ENCODE results near the gene KIRREL3.

The KIRREL3 gene

GRCh38 chr11:126716456-126717083, 284.0 kb downstream of the KIRREL3 start:
- Histone ChIP-seq H3K27ac (ENCODE audit: low read depth in 2 of 2, low read length in 2 of 2) (no peak overlapping the region), H3K9me3 (ENCODE audit: control insufficient read depth in 2 of 2, low read length in 2 of 2) (no peaks in the 10 kb centered on the region), H3K9ac (ENCODE audit: low read depth in 1 of 2, low read length in 2 of 2) (no peak overlapping the region), H3K4me3 (ENCODE audit: low read length in 2 of 2) (no peak overlapping the region), H3K36me3 (ENCODE audit: control insufficient read depth in 2 of 2, insufficient read depth in 2 of 2, low read length in 2 of 2) (no peaks in the 10 kb centered on the region), H3K4me1 (ENCODE audit: control insufficient read depth in 2 of 2, insufficient read depth in 2 of 2, low read length in 2 of 2) (no peaks in the 10 kb centered on the region), H3K27me3 (ENCODE audit: control insufficient read depth in 2 of 2, insufficient read depth in 2 of 2, low read length in 2 of 2) (peaks cover 2 to 3% of the 10 kb centered on the region in 2 donors)

DNA sequence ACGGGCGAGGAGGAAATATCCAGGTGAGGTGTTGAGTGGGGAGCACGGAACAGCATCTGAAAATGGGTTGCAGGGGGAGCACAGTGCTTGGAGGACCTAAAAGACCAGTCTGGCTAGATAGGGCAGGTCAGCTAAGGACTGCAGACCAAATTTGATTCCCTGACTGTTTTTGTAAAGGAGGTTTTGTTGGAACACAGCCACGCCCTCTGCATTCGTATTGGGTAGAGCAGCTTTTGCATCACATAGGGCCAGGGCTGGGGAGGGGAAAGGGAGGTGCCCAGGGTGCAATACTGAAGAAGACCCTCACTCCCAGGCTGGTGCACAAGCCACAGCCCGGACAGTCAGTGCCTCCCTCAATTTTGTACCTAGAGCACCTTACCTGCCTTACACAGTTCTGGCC, 286.8 kb downstream of the KIRREL3 start:
- Histone ChIP-seq H3K9ac (ENCODE audit: low read depth in 1 of 2, low read length in 2 of 2) (no peak overlapping the region), H3K27ac (ENCODE audit: low read depth in 2 of 2, low read length in 2 of 2) (no peak overlapping the region), H3K4me1 (ENCODE audit: control insufficient read depth in 2 of 2, insufficient read depth in 2 of 2, low read length in 2 of 2) (no peaks in the 10 kb centered on the region), H3K36me3 (ENCODE audit: control insufficient read depth in 2 of 2, insufficient read depth in 2 of 2, low read length in 2 of 2) (no peaks in the 10 kb centered on the region), H3K4me3 (ENCODE audit: low read length in 2 of 2) (no peak overlapping the region), H3K27me3 (ENCODE audit: control insufficient read depth in 2 of 2, insufficient read depth in 2 of 2, low read length in 2 of 2) (peaks cover 2 to 3% of the 10 kb centered on the region in 2 donors), H3K9me3 (ENCODE audit: control insufficient read depth in 2 of 2, low read length in 2 of 2) (no peaks in the 10 kb centered on the region)

DNA sequence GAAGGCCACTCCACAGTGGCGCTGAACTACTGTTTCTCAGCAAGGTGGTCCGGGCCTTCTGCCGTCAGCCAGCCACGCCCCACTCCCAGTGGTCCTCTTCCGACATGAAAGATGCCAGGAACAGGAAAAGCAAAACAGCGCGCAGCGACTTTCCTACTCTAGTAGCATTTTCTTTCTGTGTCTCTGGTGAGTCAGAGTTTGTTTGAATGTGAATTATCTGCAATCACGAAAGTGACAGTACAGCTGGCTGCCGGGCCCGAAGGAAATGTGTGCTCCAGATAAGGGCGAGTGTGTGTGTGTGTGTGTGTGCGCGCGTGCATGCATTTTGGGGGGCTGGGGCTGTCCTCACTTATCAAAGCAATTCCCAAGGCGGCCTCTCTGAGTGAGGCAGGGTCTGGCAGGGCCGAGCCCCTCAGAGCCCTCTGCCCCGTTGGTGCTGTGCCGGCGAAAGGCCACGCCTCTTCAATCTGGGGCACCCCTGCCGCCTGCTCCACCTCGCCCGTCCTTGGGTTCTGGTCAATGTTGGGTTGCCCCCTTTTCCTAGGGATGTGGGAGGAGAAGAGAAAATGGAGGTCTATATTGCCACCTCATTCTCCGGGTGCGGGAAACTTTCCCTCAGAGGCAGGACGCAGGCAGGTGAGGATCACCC, 288.5 kb downstream of the KIRREL3 start:
- H3K4me3 ChIP-seq (ENCODE audit: low read length in 2 of 2), result no peak overlapping the region
- H3K27ac ChIP-seq (ENCODE audit: low read depth in 2 of 2, low read length in 2 of 2), result no peak overlapping the region
- H3K9ac ChIP-seq (ENCODE audit: low read depth in 1 of 2, low read length in 2 of 2), result no peak overlapping the region
- H3K27me3 ChIP-seq (ENCODE audit: control insufficient read depth in 2 of 2, insufficient read depth in 2 of 2, low read length in 2 of 2), result peaks cover 0 to 2% of the 10 kb centered on the region in 2 donors
- no peaks in the 10 kb centered on the region for H3K9me3 ChIP-seq (ENCODE audit: control insufficient read depth in 2 of 2, low read length in 2 of 2)
- H3K4me1 ChIP-seq (ENCODE audit: control insufficient read depth in 2 of 2, insufficient read depth in 2 of 2, low read length in 2 of 2), result no peaks in the 10 kb centered on the region
- no peaks in the 10 kb centered on the region for H3K36me3 ChIP-seq (ENCODE audit: control insufficient read depth in 2 of 2, insufficient read depth in 2 of 2, low read length in 2 of 2)

DNA sequence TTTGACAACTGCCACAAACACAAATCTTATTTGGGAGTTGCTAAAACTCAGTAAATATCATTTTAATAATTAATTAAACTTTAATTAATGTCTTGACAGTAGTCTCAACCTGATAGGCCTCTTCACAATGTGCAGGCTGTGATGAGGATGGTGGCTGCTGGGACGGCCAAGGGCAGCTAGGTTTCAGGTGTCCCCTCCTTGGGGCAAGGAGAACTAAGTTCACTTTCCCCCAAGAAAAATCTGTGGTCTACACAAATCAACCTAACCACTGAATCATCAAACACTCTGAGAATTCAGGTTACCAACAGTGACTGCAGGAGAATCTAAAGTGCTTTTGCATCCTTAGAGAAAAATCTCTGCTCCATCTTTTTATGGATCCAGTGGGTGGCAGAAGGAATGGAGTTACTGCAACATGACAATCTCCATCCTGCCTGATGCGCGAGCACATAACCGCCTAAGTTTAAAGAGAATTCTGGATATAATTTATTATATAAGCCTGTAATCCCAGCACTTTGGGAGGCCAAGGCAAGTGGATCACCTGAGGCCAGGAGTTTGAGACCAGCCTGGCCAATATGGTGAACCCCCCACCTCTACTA, 289.7 kb downstream of the KIRREL3 start:
- Histone ChIP-seq H3K27me3 (ENCODE audit: control insufficient read depth in 2 of 2, insufficient read depth in 2 of 2, low read length in 2 of 2) (no peaks in the 10 kb centered on the region), H3K9me3 (ENCODE audit: control insufficient read depth in 2 of 2, low read length in 2 of 2) (no peaks in the 10 kb centered on the region), H3K4me3 (ENCODE audit: low read length in 2 of 2) (no peak overlapping the region), H3K36me3 (ENCODE audit: control insufficient read depth in 2 of 2, insufficient read depth in 2 of 2, low read length in 2 of 2) (no peaks in the 10 kb centered on the region), H3K9ac (ENCODE audit: low read depth in 1 of 2, low read length in 2 of 2) (no peak overlapping the region), H3K4me1 (ENCODE audit: control insufficient read depth in 2 of 2, insufficient read depth in 2 of 2, low read length in 2 of 2) (no peaks in the 10 kb centered on the region), H3K27ac (ENCODE audit: low read depth in 2 of 2, low read length in 2 of 2) (no peak overlapping the region)

GRCh38 chr11:126707498-126707897, 293.1 kb downstream of the KIRREL3 start:
- H3K9ac ChIP-seq (ENCODE audit: low read depth in 1 of 2, low read length in 2 of 2), result no peak overlapping the region
- no peaks in the 10 kb centered on the region for H3K4me1 ChIP-seq (ENCODE audit: control insufficient read depth in 2 of 2, insufficient read depth in 2 of 2, low read length in 2 of 2)
- H3K27me3 ChIP-seq (ENCODE audit: control insufficient read depth in 2 of 2, insufficient read depth in 2 of 2, low read length in 2 of 2), result no peaks in the 10 kb centered on the region
- no peaks in the 10 kb centered on the region for H3K9me3 ChIP-seq (ENCODE audit: control insufficient read depth in 2 of 2, low read length in 2 of 2)
- H3K27ac ChIP-seq (ENCODE audit: low read depth in 2 of 2, low read length in 2 of 2), result no peak overlapping the region
- no peaks in the 10 kb centered on the region for H3K36me3 ChIP-seq (ENCODE audit: control insufficient read depth in 2 of 2, insufficient read depth in 2 of 2, low read length in 2 of 2)
- no peak overlapping the region for H3K4me3 ChIP-seq (ENCODE audit: low read length in 2 of 2)

DNA sequence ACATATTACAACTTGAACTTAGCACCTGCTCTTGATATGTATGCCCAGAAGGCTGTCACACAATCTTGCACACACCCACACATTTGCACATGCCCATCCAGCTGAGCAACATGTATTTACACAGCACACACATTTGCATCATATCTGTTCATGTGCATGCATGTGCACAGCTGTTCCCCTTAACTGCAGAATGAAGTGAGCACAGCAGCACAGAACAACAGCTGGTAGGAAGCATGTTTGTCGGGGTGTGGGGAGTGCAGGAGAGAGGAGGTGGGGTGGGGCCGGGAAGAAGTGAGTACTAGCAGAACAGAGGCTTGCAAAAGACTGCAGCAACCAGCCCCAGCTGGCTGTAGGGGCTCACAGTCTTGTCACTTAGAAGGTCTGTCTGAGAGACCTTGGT, 296.5 kb downstream of the KIRREL3 start:
- no peaks in the 10 kb centered on the region for H3K36me3 ChIP-seq (ENCODE audit: control insufficient read depth in 2 of 2, insufficient read depth in 2 of 2, low read length in 2 of 2)

GRCh38 chr11:126703662-126704061, 296.9 kb downstream of the KIRREL3 start:
- Histone ChIP-seq H3K4me1 (ENCODE audit: control insufficient read depth in 2 of 2, insufficient read depth in 2 of 2, low read length in 2 of 2) (no peaks in the 10 kb centered on the region), H3K4me3 (ENCODE audit: low read length in 2 of 2) (no peak overlapping the region), H3K9ac (ENCODE audit: low read depth in 1 of 2, low read length in 2 of 2) (no peak overlapping the region), H3K9me3 (ENCODE audit: control insufficient read depth in 2 of 2, low read length in 2 of 2) (no peaks in the 10 kb centered on the region), H3K27ac (ENCODE audit: low read depth in 2 of 2, low read length in 2 of 2) (no peak overlapping the region), H3K27me3 (ENCODE audit: control insufficient read depth in 2 of 2, insufficient read depth in 2 of 2, low read length in 2 of 2) (no peaks in the 10 kb centered on the region), H3K36me3 (ENCODE audit: control insufficient read depth in 2 of 2, insufficient read depth in 2 of 2, low read length in 2 of 2) (no peaks in the 10 kb centered on the region)

More for the DNA sequence above, 296.5 kb downstream of the KIRREL3 start:
- no peaks in the 10 kb centered on the region for H3K27me3 ChIP-seq (ENCODE audit: control insufficient read depth in 2 of 2, insufficient read depth in 2 of 2, low read length in 2 of 2)
- H3K9me3 ChIP-seq (ENCODE audit: control insufficient read depth in 2 of 2, low read length in 2 of 2), result no peaks in the 10 kb centered on the region
- H3K4me1 ChIP-seq (ENCODE audit: control insufficient read depth in 2 of 2, insufficient read depth in 2 of 2, low read length in 2 of 2), result no peaks in the 10 kb centered on the region
- H3K27ac ChIP-seq (ENCODE audit: low read depth in 2 of 2, low read length in 2 of 2), result no peak overlapping the region
- H3K9ac ChIP-seq (ENCODE audit: low read depth in 1 of 2, low read length in 2 of 2), result no peak overlapping the region
- no peak overlapping the region for H3K4me3 ChIP-seq (ENCODE audit: low read length in 2 of 2)

DNA sequence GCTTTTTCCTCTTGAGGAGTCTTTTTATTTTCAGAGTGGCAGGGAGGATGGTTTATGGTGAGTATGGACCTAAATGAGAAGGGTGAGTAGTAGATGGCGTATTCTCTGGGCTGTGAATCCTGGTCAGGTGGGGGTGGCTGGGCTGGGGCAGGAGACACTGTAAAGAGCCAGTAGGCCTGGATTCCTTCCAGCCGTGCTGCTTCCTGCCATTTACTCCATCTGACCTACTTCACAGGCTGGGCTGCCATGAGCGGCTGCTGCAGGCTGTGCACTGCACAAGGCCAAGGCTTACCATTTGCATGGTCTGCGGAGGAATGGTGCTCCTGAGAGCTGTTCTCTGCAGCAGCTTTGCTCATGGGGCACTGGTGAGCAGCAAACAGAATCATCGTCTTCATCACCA, 297.6 kb downstream of the KIRREL3 start:
- Histone ChIP-seq H3K36me3 (ENCODE audit: control insufficient read depth in 2 of 2, insufficient read depth in 2 of 2, low read length in 2 of 2) (no peaks in the 10 kb centered on the region), H3K4me1 (ENCODE audit: control insufficient read depth in 2 of 2, insufficient read depth in 2 of 2, low read length in 2 of 2) (no peaks in the 10 kb centered on the region), H3K27ac (ENCODE audit: low read depth in 2 of 2, low read length in 2 of 2) (no peak overlapping the region), H3K27me3 (ENCODE audit: control insufficient read depth in 2 of 2, insufficient read depth in 2 of 2, low read length in 2 of 2) (no peaks in the 10 kb centered on the region), H3K9me3 (ENCODE audit: control insufficient read depth in 2 of 2, low read length in 2 of 2) (no peaks in the 10 kb centered on the region), H3K4me3 (ENCODE audit: low read length in 2 of 2) (no peak overlapping the region), H3K9ac (ENCODE audit: low read depth in 1 of 2, low read length in 2 of 2) (no peak overlapping the region)

DNA sequence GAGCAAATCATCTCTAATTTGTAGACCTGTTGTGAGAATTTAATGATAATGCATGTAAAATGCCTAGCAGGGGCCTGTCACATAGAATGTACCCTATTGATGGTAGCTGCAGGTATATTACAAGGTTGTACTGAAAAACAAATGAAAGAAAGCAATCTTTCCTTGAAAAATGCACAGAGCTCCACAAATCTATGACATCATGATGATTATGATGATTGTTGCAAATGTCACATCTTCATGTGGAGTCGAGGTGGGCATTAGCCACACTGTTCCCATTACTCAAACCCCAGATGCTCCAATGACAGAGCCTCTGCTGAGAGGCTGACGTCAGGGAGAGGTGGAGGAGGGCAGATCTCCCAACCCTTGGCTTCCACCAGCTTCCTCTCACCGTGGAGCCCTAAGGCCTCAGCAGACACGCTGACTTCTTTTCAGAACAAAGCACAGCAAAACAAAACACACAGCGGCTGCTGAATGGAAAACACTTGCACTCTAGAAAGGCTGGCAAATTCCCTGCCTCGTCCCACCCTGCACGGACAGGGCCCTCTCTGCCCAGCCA, 298.3 kb downstream of the KIRREL3 start:
- Histone ChIP-seq H3K27ac (ENCODE audit: low read depth in 2 of 2, low read length in 2 of 2) (no peak overlapping the region), H3K4me3 (ENCODE audit: low read length in 2 of 2) (no peak overlapping the region), H3K9ac (ENCODE audit: low read depth in 1 of 2, low read length in 2 of 2) (no peak overlapping the region), H3K4me1 (ENCODE audit: control insufficient read depth in 2 of 2, insufficient read depth in 2 of 2, low read length in 2 of 2) (no peaks in the 10 kb centered on the region), H3K27me3 (ENCODE audit: control insufficient read depth in 2 of 2, insufficient read depth in 2 of 2, low read length in 2 of 2) (no peaks in the 10 kb centered on the region), H3K36me3 (ENCODE audit: control insufficient read depth in 2 of 2, insufficient read depth in 2 of 2, low read length in 2 of 2) (no peaks in the 10 kb centered on the region), H3K9me3 (ENCODE audit: control insufficient read depth in 2 of 2, low read length in 2 of 2) (no peaks in the 10 kb centered on the region)

GRCh38 chr11:126701520-126701897, 299.1 kb downstream of the KIRREL3 start:
- Histone ChIP-seq H3K4me3 (ENCODE audit: low read length in 2 of 2) (no peak overlapping the region), H3K9ac (ENCODE audit: low read depth in 1 of 2, low read length in 2 of 2) (no peak overlapping the region), H3K36me3 (ENCODE audit: control insufficient read depth in 2 of 2, insufficient read depth in 2 of 2, low read length in 2 of 2) (no peaks in the 10 kb centered on the region), H3K9me3 (ENCODE audit: control insufficient read depth in 2 of 2, low read length in 2 of 2) (no peaks in the 10 kb centered on the region), H3K4me1 (ENCODE audit: control insufficient read depth in 2 of 2, insufficient read depth in 2 of 2, low read length in 2 of 2) (no peaks in the 10 kb centered on the region), H3K27ac (ENCODE audit: low read depth in 2 of 2, low read length in 2 of 2) (no peak overlapping the region), H3K27me3 (ENCODE audit: control insufficient read depth in 2 of 2, insufficient read depth in 2 of 2, low read length in 2 of 2) (no peaks in the 10 kb centered on the region)
